Astrocyte (in vitro differentiated cells and primary cell): ENCODE measurements around the gene SDK1. TPM values are rescaled to one million over a fixed set of nuclear protein-coding genes. Genes with fewer than 3 reads are reported as not detected.

ENCODE experiments used
- DNase-seq: peaks from one replicate; pipeline ENCODE4 v3.0.0-alpha.2; 2010; ENCODE audit warnings: low read depth
- FAIRE-seq: peaks from 2 replicates; lab custom pipeline; 2011; peaks lifted over from hg19 to GRCh38; lab: Jason Lieb, UNC
- H2AFZ ChIP-seq: 2 replicates; pipeline ENCODE4 v1.6.0; 2012; ENCODE audit warnings: low read depth, low read length, inconsistent platforms
- H3K27ac ChIP-seq: 2 replicates; pipeline ENCODE4 v1.5.1; 2011; ENCODE audit warnings: low read depth, low read length, inconsistent platforms
- H3K27me3 ChIP-seq: 2 replicates; pipeline ENCODE4 v1.6.0; 2011; ENCODE audit warnings: low read length, inconsistent platforms; ENCODE audit not compliant: insufficient read depth
- H3K36me3 ChIP-seq: 2 replicates; pipeline ENCODE4 v1.5.1; 2011; ENCODE audit warnings: low read length, inconsistent platforms; ENCODE audit not compliant: insufficient read depth
- H3K4me1 ChIP-seq: 2 replicates; pipeline ENCODE4 v1.5.1; 2011; ENCODE audit warnings: low read length, inconsistent platforms; ENCODE audit not compliant: insufficient read depth
- H3K4me2 ChIP-seq: 2 replicates; pipeline ENCODE4 v1.6.0; 2012; ENCODE audit warnings: low read length, inconsistent platforms
- H3K4me3 ChIP-seq: 2 replicates; pipeline ENCODE4 v1.5.1; 2011; ENCODE audit warnings: low read depth, mild to moderate bottlenecking, low read length, inconsistent platforms; ENCODE audit not compliant: insufficient read depth
- H3K79me2 ChIP-seq: 2 replicates; pipeline ENCODE4 v1.6.0; 2012; ENCODE audit warnings: mild to moderate bottlenecking, low read length, inconsistent platforms; ENCODE audit not compliant: insufficient read depth
- H3K9ac ChIP-seq: 2 replicates; pipeline ENCODE4 v1.6.0; 2012; ENCODE audit warnings: mild to moderate bottlenecking, low read length, inconsistent platforms
- H3K9me3 ChIP-seq: 2 replicates; pipeline ENCODE4 v1.5.1; 2012; ENCODE audit warnings: low read depth, mild to moderate bottlenecking, low read length, inconsistent platforms; ENCODE audit not compliant: insufficient read depth
- H4K20me1 ChIP-seq: 2 replicates; pipeline ENCODE4 v1.6.0; 2012; ENCODE audit warnings: low read length, inconsistent platforms; ENCODE audit not compliant: insufficient read depth
- H3K27ac Mint-ChIP-seq: one replicate; pipeline ENCODE4 v1.8.0; 2021; ENCODE audit warnings: mild to moderate bottlenecking, mixed read lengths; ENCODE audit not compliant: unreplicated experiment
- H3K27me3 Mint-ChIP-seq: one replicate; pipeline ENCODE4 v1.8.0; 2021; ENCODE audit warnings: low read depth, mixed read lengths; ENCODE audit not compliant: unreplicated experiment
- H3K36me3 Mint-ChIP-seq: one replicate; pipeline ENCODE4 v1.8.0; 2021; ENCODE audit warnings: low read depth, mixed read lengths; ENCODE audit not compliant: unreplicated experiment
- H3K4me1 Mint-ChIP-seq: one replicate; pipeline ENCODE4 v1.8.0; 2021; ENCODE audit warnings: low read depth, mixed read lengths; ENCODE audit not compliant: unreplicated experiment
- H3K4me3 Mint-ChIP-seq: one replicate; pipeline ENCODE4 v1.8.0; 2021; ENCODE audit warnings: mild to moderate bottlenecking, moderate library complexity, mixed read lengths; ENCODE audit not compliant: unreplicated experiment
- H3K9me3 Mint-ChIP-seq: one replicate; pipeline ENCODE4 v1.8.0; 2021; ENCODE audit warnings: mild to moderate bottlenecking, mixed read lengths; ENCODE audit not compliant: unreplicated experiment
- CTCF ChIP-seq: IDR thresholded peaks from 2 replicates; pipeline ENCODE4 v1.5.1; 2011; ENCODE audit warnings: low read depth, mild to moderate bottlenecking, inconsistent platforms, low read length, moderate library complexity; ENCODE audit not compliant: insufficient read depth
- EZH2 ChIP-seq: IDR thresholded peaks from 2 replicates; pipeline ENCODE4 v1.6.1; 2012; ENCODE audit warnings: mild to moderate bottlenecking, low read length, inconsistent platforms; ENCODE audit not compliant: insufficient read depth
- total RNA-seq: library from RNA; stranded (reverse); gene quantifications from 2 replicates; pipeline ENCODE4 v1.2.1, GENCODE V29; 2021

SDK1 gene
- total RNA-seq, 1 donor from 2014 or later: 4.2 TPM

- TF ChIP-seq EZH2: no peak
- TF ChIP-seq CTCF: no peak
- no peaks in the 10 kb centered on the region for H3K9me3 ChIP-seq
These were observed 847.0 kb downstream of the SDK1 start for GRCh38 chr7:4147926-4148620.

DNA sequence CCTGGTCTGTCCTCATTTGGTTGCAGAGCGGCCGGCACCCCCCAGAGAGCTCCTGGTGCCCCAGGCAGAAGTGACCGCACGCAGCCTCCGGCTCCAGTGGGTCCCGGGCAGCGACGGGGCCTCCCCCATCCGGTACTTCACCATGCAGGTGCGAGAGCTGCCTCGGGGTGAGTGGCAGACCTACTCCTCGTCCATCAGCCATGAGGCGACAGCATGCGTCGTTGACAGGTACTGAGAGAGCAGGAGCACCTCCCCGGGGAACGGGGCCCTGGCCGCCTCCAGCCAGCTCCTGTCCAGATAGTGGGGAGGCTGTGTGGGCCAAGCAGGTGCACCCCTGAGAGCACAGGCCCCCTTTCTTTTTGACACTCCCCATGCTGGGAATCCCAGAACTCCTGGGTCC lies 848.2 kb downstream of the SDK1 start:
- no peak overlapping the region for H3K4me3 Mint-ChIP-seq
- no peak overlapping the region for H3K27ac Mint-ChIP-seq
- Histone ChIP-seq H3K9ac (no peak overlapping the region), H3K27me3 (no peaks in the 10 kb centered on the region), H2AFZ (no peak overlapping the region), H3K79me2 (no peaks in the 10 kb centered on the region), H3K4me1 (no peaks in the 10 kb centered on the region), H4K20me1 (no peaks in the 10 kb centered on the region), H3K4me3 (no peak overlapping the region), H3K36me3 (no peaks in the 10 kb centered on the region), H3K4me2 (no peak overlapping the region), H3K27ac (no peak overlapping the region), H3K9me3 (no peaks in the 10 kb centered on the region)
- H3K9me3 Mint-ChIP-seq: no peaks in the 10 kb centered on the region
- no peak for DNase-seq
- H3K36me3 Mint-ChIP-seq: no peaks in the 10 kb centered on the region
- peaks cover 64% of the 10 kb centered on the region for H3K27me3 Mint-ChIP-seq
- H3K4me1 Mint-ChIP-seq: no peaks in the 10 kb centered on the region
- TF ChIP-seq CTCF (no peak), EZH2 (no peak)
- no peak for FAIRE-seq

More at GRCh38 chr7:4147926-4148620, 847.0 kb downstream of the SDK1 start:
- no peaks in the 10 kb centered on the region for H3K27me3 ChIP-seq
- H3K36me3 ChIP-seq: no peaks in the 10 kb centered on the region
- no peak overlapping the region for H3K27ac ChIP-seq
- no peak overlapping the region for H3K9ac ChIP-seq
- H3K9me3 Mint-ChIP-seq: peaks cover 2% of the 10 kb centered on the region
- H3K4me3 ChIP-seq: no peak overlapping the region
- DNase-seq: no peak
- no peak overlapping the region for H3K4me2 ChIP-seq
- no peaks in the 10 kb centered on the region for H3K79me2 ChIP-seq
- H2AFZ ChIP-seq: no peak overlapping the region
- no peak overlapping the region for H3K27ac Mint-ChIP-seq
- peaks cover 65% of the 10 kb centered on the region for H3K27me3 Mint-ChIP-seq
- no peak for FAIRE-seq
- H3K4me3 Mint-ChIP-seq: no peak overlapping the region
- H4K20me1 ChIP-seq: no peaks in the 10 kb centered on the region
- no peaks in the 10 kb centered on the region for H3K36me3 Mint-ChIP-seq
- H3K4me1 ChIP-seq: no peaks in the 10 kb centered on the region
- no peaks in the 10 kb centered on the region for H3K4me1 Mint-ChIP-seq

- no peak for FAIRE-seq
- Mint-ChIP-seq H3K27ac (no peak overlapping the region), H3K4me3 (no peak overlapping the region), H3K4me1 (no peaks in the 10 kb centered on the region), H3K27me3 (peaks cover 64% of the 10 kb centered on the region), H3K9me3 (no peaks in the 10 kb centered on the region), H3K36me3 (no peaks in the 10 kb centered on the region)
- TF ChIP-seq EZH2 (no peak), CTCF (no peak)
- H3K9me3 ChIP-seq: no peaks in the 10 kb centered on the region
- H3K27ac ChIP-seq: no peak overlapping the region
- DNase-seq: no peak
- no peak overlapping the region for H2AFZ ChIP-seq
- no peak overlapping the region for H3K4me2 ChIP-seq
- H3K36me3 ChIP-seq: no peaks in the 10 kb centered on the region
- no peaks in the 10 kb centered on the region for H3K79me2 ChIP-seq
- H4K20me1 ChIP-seq: no peaks in the 10 kb centered on the region
- H3K4me3 ChIP-seq: no peak overlapping the region
- H3K9ac ChIP-seq: no peak overlapping the region
- H3K27me3 ChIP-seq: no peaks in the 10 kb centered on the region
- H3K4me1 ChIP-seq: no peaks in the 10 kb centered on the region
These were observed 848.6 kb downstream of the SDK1 start for GRCh38 chr7:4149645-4150044.
